Motor neuron (in vitro differentiated cells): Measurements from ENCODE around the gene TMEM123. TPM values are rescaled to one million over a fixed set of nuclear protein-coding genes. Genes with fewer than 3 reads are reported as not detected.
A peak's percentile ranks its signal among the peaks of the same experiment; 100 is the strongest.

Experiments used
- ATAC-seq, 8 experiments: fragments of 200-7000 bp; cut with Tn5 transposase; replicated peaks in 6 of 8; 2 replicates each; pipeline ENCODE4 v1.8.0; 2021; ENCODE audit warnings: mild to moderate bottlenecking in 8 of 8, moderate library complexity in 8 of 8
- H3K27ac ChIP-seq, 2 donors: fragments of 250-450 bp; sonication (Bioruptor Pico); 2 replicates each; pipeline ENCODE4 v1.9.0; 2021; ENCODE audit warnings: antibody characterized with exemption in 2 of 2, mild to moderate bottlenecking in 2 of 2, moderate library complexity in 1 of 2
- H3K4me1 ChIP-seq, 2 donors: fragments of 250-450 bp; sonication (Bioruptor Pico); replicated peaks in 1 of 2; 2 replicates each; pipeline ENCODE4 v1.6.1; 2021; ENCODE audit warnings: antibody characterized with exemption in 2 of 2, mild to moderate bottlenecking in 2 of 2, moderate library complexity in 1 of 2
- H3K4me3 ChIP-seq, 5 donors: fragments of 250-450 bp; sonication (Bioruptor Pico); 2 replicates each; pipeline ENCODE4 v1.9.0; 2021; ENCODE audit warnings: antibody characterized with exemption in 5 of 5, mild to moderate bottlenecking in 5 of 5, moderate library complexity in 4 of 5
- WGBS, 10 experiments: fragments of 450-650 bp; shearing (Covaris generic); methylation state at CpG; one replicate each; pipeline ENCODE4 v1.0.0; 2022; 5-methylcytosine and 5-hydroxymethylcytosine counted together
- in situ Hi-C, 9 experiments: fragments of 400-800 bp; cut with MboI; loops; one replicate each; pipeline ENCODE4 v1.15.0; 2021; ENCODE audit warnings: low sequenced_read_pairs in 9 of 9, low pct_unique_long_range_greater_than_20kb in 2 of 9; ENCODE audit not compliant: unreplicated experiment in 9 of 9
- total RNA-seq, 8 experiments: library from RNA; unstranded; fragments of 300-600 nt; gene quantifications; 2 replicates each; pipeline versions ENCODE4 v1.2.3 to v1.2.4, GENCODE V29; 2022

The TMEM123 gene
- total RNA-seq, 8 experiments from 2014 or later: 18.3 to 123 (median 60.0) TPM

DNA sequence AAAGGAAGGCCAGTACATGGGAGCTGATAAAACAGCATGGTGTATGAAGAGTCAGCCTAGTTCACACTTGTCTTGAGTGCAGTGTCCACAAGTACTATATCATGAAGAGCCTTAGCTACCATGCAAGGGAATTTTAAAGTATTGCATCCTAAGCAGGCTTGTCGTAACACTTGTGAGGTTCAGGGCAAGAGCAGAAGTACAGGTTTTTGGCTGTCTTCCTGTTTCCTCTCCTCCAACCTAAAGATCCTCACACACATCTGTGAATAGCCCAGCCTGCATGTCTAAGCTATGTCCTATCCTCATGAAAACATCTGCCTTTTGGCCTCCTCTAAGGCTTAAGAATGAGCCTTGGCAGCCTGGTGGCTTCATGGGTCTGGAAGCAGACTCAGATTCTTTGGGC is 34.6 kb upstream of the TMEM123 start:
- 40% methylated on average over 1 of the region's 1 CpG; no CpG with 5 or more reads in 9 of the 10 experiments for WGBS, 10 experiments
- no peak for ATAC-seq
- in situ Hi-C loops: loop anchor here in 3 of 9 experiments (25.0 kb wide), 1 partner anchor 100 kb away; no protein-coding TSS in a partner anchor
- Histone ChIP-seq H3K27ac (no peak overlapping the region), H3K4me1 (no peaks in the 10 kb centered on the region), H3K4me3 (no peak overlapping the region)

DNA sequence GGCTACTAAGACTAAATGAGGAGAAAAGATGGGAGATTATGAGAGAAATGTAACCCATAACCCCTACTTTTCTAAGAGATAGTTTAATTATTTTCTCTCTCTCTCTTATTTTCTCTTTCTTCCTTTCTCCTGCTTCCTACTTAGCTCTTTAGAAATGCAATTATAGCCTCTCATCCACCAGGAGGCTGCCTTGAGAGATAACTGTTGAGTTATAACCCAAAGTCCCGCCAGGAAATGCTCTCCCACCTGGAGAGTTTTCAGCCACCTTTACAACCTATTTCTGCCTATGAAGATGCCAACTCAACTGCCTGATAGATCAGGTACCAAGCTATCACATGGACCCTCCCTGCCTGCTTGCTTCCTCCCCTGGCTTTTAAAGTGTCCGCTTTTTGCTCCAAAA is 34.0 kb upstream of the TMEM123 start:
- ATAC-seq: no peak
- in situ Hi-C loops: loop anchor here in 3 of 9 experiments (25.0 kb wide), 1 partner anchor 99 kb away; no protein-coding TSS in a partner anchor
- no peak overlapping the region for H3K27ac ChIP-seq
- no peaks in the 10 kb centered on the region for H3K4me1 ChIP-seq
- 40 to 100% (median 90%) methylated on average over 1 to 2 of the region's 2 CpGs; no CpG with 5 or more reads in 1 of the 10 experiments for WGBS, 10 experiments
- no peak overlapping the region for H3K4me3 ChIP-seq

DNA sequence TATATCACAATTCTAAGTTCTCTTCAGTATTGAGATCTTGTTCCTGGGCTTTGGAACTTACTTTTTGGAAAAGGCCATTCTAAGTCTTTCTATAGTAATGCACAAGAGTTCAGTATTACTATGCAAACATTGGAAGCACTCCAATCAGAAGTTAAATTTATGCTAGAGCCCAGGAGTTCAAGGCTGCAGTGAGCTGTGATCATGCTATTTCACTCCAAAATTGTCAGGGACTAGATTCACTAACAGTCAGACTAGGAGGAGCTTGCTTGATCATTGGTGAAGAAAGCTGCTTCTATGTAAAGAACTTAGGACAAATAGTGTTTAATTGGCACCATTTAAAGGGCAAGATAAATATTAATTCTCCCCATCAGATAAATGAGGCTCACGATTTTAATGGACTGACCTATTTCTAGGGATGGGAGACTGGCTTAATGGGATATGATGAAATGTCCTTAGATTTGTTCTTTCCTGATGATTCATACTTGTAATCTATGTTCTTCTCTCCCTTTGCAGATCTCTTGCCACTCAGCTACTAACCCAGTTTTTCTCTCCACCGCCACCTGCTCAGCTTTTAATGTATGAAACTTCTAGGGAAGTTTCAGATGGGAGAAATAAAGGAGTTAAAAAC is 32.6 kb upstream of the TMEM123 start:
- in situ Hi-C loops: loop anchor here in 3 of 9 experiments (25.0 kb wide), 1 partner anchor 98 kb away; no protein-coding TSS in a partner anchor
- Histone ChIP-seq H3K27ac (no peak overlapping the region), H3K4me3 (no peak overlapping the region), H3K4me1 (no peaks in the 10 kb centered on the region)
- 75 to 100% (median 83%) methylated on average over 1 to 2 of the region's 2 CpGs; no CpG with 5 or more reads in 1 of the 10 experiments for WGBS, 10 experiments
- peak in 3 of 8 experiments; percentile 22 to 43 (median 26) for ATAC-seq

DNA sequence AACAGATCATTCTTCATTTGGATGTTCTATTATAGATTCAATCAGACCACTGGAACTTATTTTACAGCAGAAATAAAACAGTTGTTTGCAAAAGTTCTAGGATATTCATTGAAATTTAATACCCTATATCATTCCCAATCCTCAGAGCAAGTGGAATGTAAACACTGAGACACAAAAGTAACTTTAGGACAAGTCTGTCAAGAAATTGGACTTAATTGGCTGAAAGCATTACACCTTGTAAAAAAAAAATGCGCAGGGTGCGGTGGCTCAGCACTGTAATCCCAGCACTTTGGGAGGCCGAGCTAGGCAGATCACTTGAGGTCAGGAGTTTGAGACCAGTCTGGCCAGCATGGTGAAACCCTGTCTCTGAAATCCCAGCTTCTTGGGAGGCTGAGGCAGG is 29.9 kb upstream of the TMEM123 start:
- in situ Hi-C loops: loop anchor here in 3 of 9 experiments (25.0 kb wide), 1 partner anchor 95 kb away; no protein-coding TSS in a partner anchor
- Histone ChIP-seq H3K4me3 (no peak overlapping the region), H3K27ac (no peak overlapping the region), H3K4me1 (peaks cover 9 to 20% of the 10 kb centered on the region in 2 donors)
- 62 to 100% (median 94%) methylated on average over 1 to 3 of the region's 3 CpGs; no CpG with 5 or more reads in 5 of the 10 experiments for WGBS, 10 experiments
- no peak for ATAC-seq

DNA sequence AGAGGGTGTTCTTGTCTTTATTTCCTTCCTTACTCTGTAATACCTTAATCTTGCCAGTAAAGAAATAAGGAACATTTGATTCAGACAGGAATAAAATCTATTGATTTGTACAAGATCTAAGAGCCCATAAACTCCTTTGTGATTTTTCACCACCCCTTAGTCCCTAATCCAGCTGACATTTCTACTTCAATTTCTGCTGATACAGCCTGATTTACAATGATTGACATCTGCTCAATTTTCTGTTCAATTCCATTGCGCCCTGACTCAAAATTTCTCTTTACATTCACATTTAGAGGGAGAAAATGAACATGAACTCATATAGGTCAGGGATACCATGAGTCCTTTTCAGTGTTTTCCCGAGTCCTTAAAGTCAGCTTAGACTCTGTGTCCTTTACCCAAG is 27.2 kb upstream of the TMEM123 start:
- no peak for ATAC-seq
- in situ Hi-C loops: loop anchor here in 3 of 9 experiments (25.0 kb wide), 1 partner anchor 92 kb away; no protein-coding TSS in a partner anchor
- H3K4me3 ChIP-seq: no peak overlapping the region
- peaks cover 9 to 20% of the 10 kb centered on the region in 2 donors for H3K4me1 ChIP-seq
- 80 to 100% (median 95%) methylated on average over 1 to 2 of the region's 2 CpGs; no CpG with 5 or more reads in 2 of the 10 experiments for WGBS, 10 experiments
- H3K27ac ChIP-seq: no peak overlapping the region

DNA sequence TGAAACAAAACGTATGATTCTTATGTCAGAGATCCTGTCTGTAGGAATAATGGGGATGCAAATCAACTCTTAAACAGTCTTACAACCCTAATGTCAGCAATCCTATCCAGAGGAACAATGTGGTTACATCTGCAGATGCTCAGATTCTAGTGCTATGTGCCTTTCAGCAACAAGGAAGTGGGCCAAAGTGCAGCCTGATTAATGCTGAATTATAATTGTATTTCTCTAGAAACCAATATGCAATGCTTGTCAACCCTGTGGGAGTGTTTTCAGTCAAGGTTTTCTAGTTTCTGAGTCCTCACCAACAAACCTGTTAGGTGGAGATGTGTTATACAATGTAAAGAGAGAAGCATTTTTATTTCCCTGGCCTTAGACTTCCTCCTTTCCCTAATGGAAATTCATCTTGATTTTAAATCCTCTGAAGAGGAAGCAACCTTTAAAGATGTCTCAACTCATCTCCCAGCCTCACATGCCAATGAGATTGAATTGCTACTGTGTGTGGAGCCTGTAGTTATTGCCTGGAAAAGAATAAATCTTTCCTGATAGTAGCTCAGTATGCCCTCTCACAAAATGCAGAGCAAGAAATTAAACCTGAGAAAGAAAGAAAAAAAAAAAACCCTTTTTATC is 26.2 kb upstream of the TMEM123 start:
- 0 to 60% (median 28%) methylated on average over 1 of the region's 1 CpG; no CpG with 5 or more reads in 6 of the 10 experiments for whole genome bisulfite sequencing, 10 experiments
- no peak overlapping the region for H3K4me3 ChIP-seq
- H3K27ac ChIP-seq: no peak overlapping the region
- peaks cover 9 to 20% of the 10 kb centered on the region in 2 donors for H3K4me1 ChIP-seq
- peak in 3 of 8 experiments; percentile 30 to 75 (median 45) for ATAC-seq
- in situ Hi-C loops: loop anchor here in 3 of 9 experiments (25.0 kb wide), 1 partner anchor 91 kb away; no protein-coding TSS in a partner anchor

DNA sequence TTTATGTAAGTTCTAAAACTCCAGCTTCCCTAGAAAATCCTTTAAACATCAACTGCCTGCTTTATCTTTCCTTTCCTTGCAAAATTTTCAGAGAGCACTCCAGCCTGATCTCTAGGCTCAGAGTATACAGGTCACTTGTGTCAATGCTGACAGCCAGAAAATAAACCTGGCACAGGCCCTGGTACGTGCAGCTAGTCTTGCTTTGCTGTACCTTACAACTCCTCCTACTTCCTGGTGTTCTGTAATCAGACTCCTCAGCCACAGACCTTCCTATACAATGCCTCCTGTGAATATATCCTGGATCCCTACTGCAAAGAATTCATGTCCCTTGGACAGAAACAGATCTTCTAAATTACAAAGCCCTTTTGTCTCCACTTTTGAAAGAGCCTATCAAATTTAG is 24.2 kb upstream of the TMEM123 start:
- WGBS, 10 experiments: 0 to 100% (median 25%) methylated on average over 1 of the region's 1 CpG; no CpG with 5 or more reads in 5 of the 10 experiments
- Histone ChIP-seq H3K27ac (no peak overlapping the region), H3K4me3 (no peak overlapping the region), H3K4me1 (peaks cover 9 to 20% of the 10 kb centered on the region in 2 donors)
- peak in 1 of 8 experiments; percentile 47 for ATAC-seq
- in situ Hi-C loops: loop anchor here in 3 of 9 experiments (25.0 kb wide), 1 partner anchor 90 kb away; no protein-coding TSS in a partner anchor

DNA sequence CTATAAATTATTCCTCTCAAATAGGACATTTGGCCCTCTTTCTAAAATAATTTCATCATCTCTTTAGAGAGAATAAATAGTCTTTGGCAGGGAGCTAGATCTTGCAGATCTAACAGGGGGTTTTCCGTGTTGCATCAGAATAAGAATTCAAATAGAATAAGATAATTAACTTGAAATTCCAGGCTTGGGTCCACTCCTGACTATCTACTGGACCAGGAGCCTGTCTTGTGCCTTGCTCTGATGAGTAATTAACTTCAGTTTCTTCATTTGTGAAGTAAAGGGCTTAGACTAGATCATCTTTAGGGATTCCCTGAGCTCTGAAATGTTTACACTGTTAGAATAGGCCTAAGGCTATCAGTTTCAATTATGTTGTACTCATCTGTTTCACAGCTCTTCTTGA is 23.5 kb upstream of the TMEM123 start:
- in situ Hi-C loops: loop anchor here in 3 of 9 experiments (25.0 kb wide), 1 partner anchor 89 kb away; no protein-coding TSS in a partner anchor
- peak in 3 of 8 experiments; percentile 37 to 68 (median 45) for ATAC-seq
- no peak overlapping the region for H3K27ac ChIP-seq
- WGBS, 10 experiments: 50 to 100% (median 71%) methylated on average over 1 of the region's 1 CpG; no CpG with 5 or more reads in 1 of the 10 experiments
- peaks cover 9 to 20% of the 10 kb centered on the region in 2 donors for H3K4me1 ChIP-seq
- no peak overlapping the region for H3K4me3 ChIP-seq

DNA sequence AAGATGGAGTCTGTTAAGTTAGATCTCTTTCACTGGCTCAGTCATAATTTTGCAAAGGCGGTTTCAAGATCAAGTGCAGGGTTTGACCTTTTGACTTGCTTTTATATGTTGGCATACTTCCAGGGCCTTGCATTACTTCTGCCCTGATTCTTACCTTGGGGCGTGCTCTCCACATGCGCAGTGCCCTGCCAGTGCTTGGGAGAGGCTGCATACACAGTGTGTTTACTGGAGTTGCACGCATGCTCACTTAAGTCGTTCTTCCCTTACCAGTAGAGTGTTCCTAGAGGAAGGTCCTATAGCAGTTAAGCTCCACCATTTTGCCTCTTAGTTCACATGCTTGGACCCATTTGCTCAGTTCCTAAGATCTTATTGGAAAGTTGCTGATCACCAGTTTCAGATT is 21.0 kb upstream of the TMEM123 start:
- H3K27ac ChIP-seq: no peak overlapping the region
- ATAC-seq: peak in 3 of 8 experiments; percentile 62 to 93 (median 91)
- 43 to 100% (median 90%) methylated on average over 1 to 4 of the region's 5 CpGs; no CpG with 5 or more reads in 1 of the 10 experiments for WGBS, 10 experiments
- no peak overlapping the region for H3K4me3 ChIP-seq
- H3K4me1 ChIP-seq: peaks cover 4 to 8% of the 10 kb centered on the region in 2 donors
- in situ Hi-C loops: no loop called here

DNA sequence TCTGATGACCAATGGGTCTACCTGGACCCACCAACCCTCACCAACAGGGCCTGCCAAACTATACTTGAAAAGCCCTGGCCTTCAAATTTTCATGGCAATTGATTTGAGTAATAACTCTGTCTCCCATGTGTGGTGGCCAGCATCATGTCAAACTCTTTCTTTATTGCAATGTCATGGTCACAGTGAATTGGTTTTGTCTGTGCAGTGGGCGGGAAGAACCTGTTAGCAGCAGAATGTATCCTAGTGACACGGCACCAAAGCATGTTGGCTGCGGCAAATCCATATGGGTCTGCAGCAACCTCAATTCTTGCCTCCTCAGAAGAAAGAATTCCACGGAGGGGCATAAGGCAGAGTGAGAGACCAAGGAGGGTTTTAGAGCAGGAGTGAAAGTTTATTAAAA is 19.6 kb upstream of the TMEM123 start:
- 75 to 100% (median 100%) methylated on average over 1 to 4 of the region's 4 CpGs; no CpG with 5 or more reads in 2 of the 10 experiments for WGBS, 10 experiments
- in situ Hi-C loops: no loop called here
- no peak for ATAC-seq

DNA sequence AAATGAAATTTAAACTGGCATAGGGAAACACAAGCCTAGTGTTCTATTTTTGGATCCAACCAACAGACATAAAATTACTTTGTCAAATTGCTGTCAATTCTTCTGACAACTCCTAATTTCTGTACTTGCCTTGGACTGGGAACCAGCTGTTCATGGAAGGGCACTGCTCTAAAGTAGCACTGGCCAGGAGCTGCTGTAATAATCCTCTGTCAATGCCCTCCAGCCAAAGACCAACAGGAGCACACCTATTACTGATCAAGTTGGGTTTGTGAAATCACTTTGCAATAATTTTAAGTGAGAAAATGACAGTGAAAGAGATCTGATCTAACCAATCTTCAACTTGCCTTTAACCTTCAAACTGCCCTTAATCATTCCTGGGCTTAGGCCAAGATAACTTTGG is 18.9 kb upstream of the TMEM123 start:
- H3K4me1 ChIP-seq: no peaks in the 10 kb centered on the region
- H3K4me3 ChIP-seq: no peak overlapping the region
- no peak for ATAC-seq
- H3K27ac ChIP-seq: no peak overlapping the region
- in situ Hi-C loops: no loop called here

More for the DNA sequence above, 19.6 kb upstream of the TMEM123 start:
- H3K27ac ChIP-seq: no peak overlapping the region
- no peak overlapping the region for H3K4me3 ChIP-seq
- H3K4me1 ChIP-seq: no peaks in the 10 kb centered on the region

DNA sequence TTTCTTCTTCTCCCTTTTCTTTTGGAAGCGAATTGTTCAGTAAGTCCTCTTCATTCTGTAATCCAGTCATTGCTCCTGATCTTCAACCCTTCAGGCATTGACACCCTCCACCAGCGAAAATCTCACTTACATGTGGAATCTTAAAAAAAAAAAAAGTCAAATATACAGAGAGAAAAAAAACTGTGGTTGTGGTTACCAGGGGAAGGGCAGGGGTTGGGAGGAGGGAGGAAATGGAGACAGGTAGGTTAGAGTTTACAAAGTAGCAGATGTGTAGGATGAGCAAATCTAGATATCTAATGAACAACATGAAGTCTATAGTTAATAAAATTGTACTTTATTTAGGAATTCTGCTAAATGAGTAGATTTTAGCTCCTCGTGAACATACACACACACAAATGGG is 17.7 kb upstream of the TMEM123 start:
- Histone ChIP-seq H3K27ac (no peak overlapping the region), H3K4me3 (no peak overlapping the region), H3K4me1 (no peaks in the 10 kb centered on the region)
- in situ Hi-C loops: no loop called here
- no peak for ATAC-seq
- WGBS, 10 experiments: 72 to 100% (median 85%) methylated on average over 1 to 3 of the region's 3 CpGs; no CpG with 5 or more reads in 4 of the 10 experiments
